Gastrocnemius medialis (tissue), 4 donors: ENCODE results near the gene CCL28. TPM values are rescaled to one million over a fixed set of nuclear protein-coding genes. Genes with fewer than 3 reads are reported as not detected.

Experiments used
- ATAC-seq, 2 donors: fragments of 150-250 bp; one replicate each; pipeline ENCODE4 v1.9.1; 2016
- DNase-seq, 2 donors: peaks; one replicate each; pipeline ENCODE4 v3.0.0-alpha.2; 2019
- H3K27ac ChIP-seq, 4 donors: fragments of 200-600 bp; sonication (generic); 1 replicate in 1 of 4; 2 replicates in 3 of 4; pipeline ENCODE4 v1.5.1; 2016 to 2018; ENCODE audit warnings: mild to moderate bottlenecking in 2 of 4, moderate library complexity in 1 of 4
- H3K27me3 ChIP-seq, 3 donors: fragments of 200-600 bp; sonication (generic) in 2 of 3; 1 replicate in 1 of 3; 2 replicates in 2 of 3; pipeline versions ENCODE4 v1.5.1 to v1.6.0; 2016 to 2019; ENCODE audit warnings: mild to moderate bottlenecking in 1 of 3, moderate library complexity in 1 of 3
- H3K36me3 ChIP-seq, 2 donors: fragments of 200-600 bp; sonication (generic) in 1 of 2; one replicate each; pipeline ENCODE4 v1.5.1; 2017 to 2018
- H3K4me1 ChIP-seq, 2 donors: fragments of 200-600 bp; sonication (generic) in 1 of 2; one replicate each; pipeline ENCODE4 v1.5.1; 2016 to 2017; ENCODE audit warnings: mild to moderate bottlenecking in 2 of 2
- H3K4me3 ChIP-seq, 4 donors: fragments of 200-600 bp; sonication (generic) in 3 of 4; 1 replicate in 1 of 4; 2 replicates in 3 of 4; pipeline ENCODE4 v1.5.1; 2016 to 2019; ENCODE audit warnings: mild to moderate bottlenecking in 2 of 4
- H3K9me3 ChIP-seq, 3 donors: fragments of 200-600 bp; sonication (generic) in 2 of 3; 1 replicate in 1 of 3; 2 replicates in 2 of 3; pipeline ENCODE4 v1.5.1; 2016 to 2019
- CTCF ChIP-seq, 5 experiments: fragments of 450-650 bp in 3 of 5; fragments of 200-600 bp in 2 of 5; sonication (generic) in 2 of 5; IDR thresholded peaks in 4 of 5; conservative IDR thresholded peaks in 1 of 5; 1 replicate in 4 of 5; 2 replicates in 1 of 5; pipeline ENCODE4 v1.5.1; 2016 to 2019; ENCODE audit warnings: antibody characterized with exemption in 5 of 5, mild to moderate bottlenecking in 3 of 5, moderate library complexity in 3 of 5
- POLR2A ChIP-seq, 2 donors: fragments of 450-650 bp; IDR thresholded peaks; one replicate each; pipeline ENCODE4 v1.6.1; 2017; ENCODE audit warnings: antibody characterized with exemption in 2 of 2, mild to moderate bottlenecking in 2 of 2, moderate library complexity in 2 of 2
- in situ Hi-C, 4 donors: fragments of 200-750 bp; cut with MboI; loops; one replicate each; pipeline versions ENCODE4 v1.15.0 to v1.8.0; 2017; ENCODE audit warnings: low sequenced_read_pairs in 4 of 4
- intact Hi-C: fragments of 100-400 bp; cut with DNase I; formaldehyde crosslinking; loops from one replicate; pipeline ENCODE4 v1.15.1; 2023; ENCODE audit warnings: low total_unique reads
- total RNA-seq, 4 donors: library from RNA; depleted of rRNA; stranded (reverse); fragments of >200 nt; gene quantifications; one replicate each; pipeline versions ENCODE4 v1.1.0 to v1.2.3, GENCODE V29; 2016

CCL28 gene
- total RNA-seq, 4 donors from 2014 or later: 0.16 to 0.25 (median 0.19) TPM; not detected in 1

- no peak for TF ChIP-seq POLR2A (IDR thresholded peaks at IDR 0.05)
- no peaks in the 10 kb centered on the region for H3K4me1 ChIP-seq
- intact Hi-C loops: no loop called here
- H3K27me3 ChIP-seq: no peaks in the 10 kb centered on the region
- no peaks in the 10 kb centered on the region for H3K9me3 ChIP-seq
- in situ Hi-C loops: no loop called here
- H3K4me3 ChIP-seq: no peak overlapping the region
- no peaks in the 10 kb centered on the region for H3K36me3 ChIP-seq
- ATAC-seq: no peak
- no peak for DNase-seq
- no peak overlapping the region for H3K27ac ChIP-seq
Observed at GRCh38 chr5:43420241-43420640, 8.1 kb upstream of the CCL28 start.

- intact Hi-C loops (no loop called here), in situ Hi-C loops (no loop called here)
- Histone ChIP-seq H3K36me3 (no peaks in the 10 kb centered on the region), H3K9me3 (no peaks in the 10 kb centered on the region), H3K4me1 (no peaks in the 10 kb centered on the region), H3K27me3 (no peaks in the 10 kb centered on the region), H3K4me3 (no peak overlapping the region), H3K27ac (no peak overlapping the region)
- ATAC-seq (no peak), DNase-seq (no peak)
- TF ChIP-seq CTCF (IDR thresholded peaks at IDR 0.05 in 4 of 5, conservative IDR thresholded peaks at IDR 0.05 in 1 of 5) (no peak), POLR2A (IDR thresholded peaks at IDR 0.05) (no peak)
Observed at GRCh38 chr5:43418561-43418960, 6.4 kb upstream of the CCL28 start.

GRCh38 chr5:43416803-43417394 is 4.7 kb upstream of the CCL28 start:
- H3K9me3 ChIP-seq: no peaks in the 10 kb centered on the region
- intact Hi-C loops: no loop called here

DNA sequence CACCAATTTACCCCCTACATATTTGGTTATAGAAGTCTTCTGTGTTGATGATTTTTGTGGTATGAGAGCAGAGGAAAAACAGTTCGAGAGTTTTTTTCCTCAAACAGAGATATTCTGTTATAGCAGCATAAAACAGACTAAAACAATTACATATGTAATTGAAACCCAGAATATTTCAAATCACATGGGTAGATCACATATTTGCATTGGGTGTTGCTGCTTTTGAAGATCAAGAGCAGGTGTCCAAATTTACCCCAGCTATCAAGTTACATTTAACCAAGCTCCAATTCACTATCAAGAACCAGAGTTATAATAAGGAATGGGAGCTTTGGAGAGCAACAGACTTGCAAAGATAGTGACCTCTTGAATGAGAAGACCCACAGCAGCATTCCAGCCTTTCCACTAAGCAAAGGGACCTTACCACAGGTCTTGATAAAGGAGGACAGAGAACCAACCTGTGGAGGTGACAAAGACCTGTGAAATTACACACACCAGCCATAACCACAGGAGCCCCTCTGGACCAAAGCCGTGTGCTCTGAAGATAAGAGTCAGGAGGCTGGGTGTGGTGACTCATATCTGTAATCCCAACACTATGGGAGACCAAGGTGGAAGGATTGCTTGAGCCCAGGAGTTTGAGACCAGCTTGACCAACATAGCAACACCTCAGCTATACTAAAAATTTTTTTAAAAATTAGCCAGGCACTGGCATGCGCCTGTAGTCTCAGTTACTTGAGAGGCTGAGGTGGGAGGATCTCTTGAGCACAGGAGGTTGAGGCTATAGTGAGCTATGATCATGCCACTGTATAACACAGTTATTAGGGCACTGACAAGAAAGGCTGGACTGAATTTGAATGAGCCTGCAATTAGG is 4.0 kb upstream of the CCL28 start:
- no peaks in the 10 kb centered on the region for H3K27me3 ChIP-seq
- no peak overlapping the region for H3K4me3 ChIP-seq
- H3K4me1 ChIP-seq: no peaks in the 10 kb centered on the region
- in situ Hi-C loops (no loop called here), intact Hi-C loops (no loop called here)
- H3K27ac ChIP-seq: no peak overlapping the region
- DNase-seq (no peak), ATAC-seq (no peak)
- no peaks in the 10 kb centered on the region for H3K36me3 ChIP-seq
- H3K9me3 ChIP-seq: no peaks in the 10 kb centered on the region
- TF ChIP-seq CTCF (IDR thresholded peaks at IDR 0.05 in 4 of 5, conservative IDR thresholded peaks at IDR 0.05 in 1 of 5) (no peak), POLR2A (IDR thresholded peaks at IDR 0.05) (no peak)

More at GRCh38 chr5:43416803-43417394, 4.7 kb upstream of the CCL28 start:
- Histone ChIP-seq H3K36me3 (no peaks in the 10 kb centered on the region), H3K27me3 (no peaks in the 10 kb centered on the region), H3K27ac (no peak overlapping the region), H3K4me3 (no peak overlapping the region), H3K4me1 (no peaks in the 10 kb centered on the region)
- DNase-seq (no peak), ATAC-seq (no peak)
- in situ Hi-C loops: no loop called here
- TF ChIP-seq CTCF (IDR thresholded peaks at IDR 0.05 in 4 of 5, conservative IDR thresholded peaks at IDR 0.05 in 1 of 5) (no peak), POLR2A (IDR thresholded peaks at IDR 0.05) (no peak)

GRCh38 chr5:43413966-43414365 is 1.8 kb upstream of the CCL28 start:
- in situ Hi-C loops: no loop called here
- no peak for DNase-seq
- intact Hi-C loops: no loop called here
- ATAC-seq: no peak
- Histone ChIP-seq H3K27ac (no peak overlapping the region), H3K27me3 (no peaks in the 10 kb centered on the region), H3K9me3 (no peaks in the 10 kb centered on the region), H3K36me3 (no peaks in the 10 kb centered on the region), H3K4me3 (no peak overlapping the region), H3K4me1 (no peaks in the 10 kb centered on the region)
- no peak for TF ChIP-seq POLR2A (IDR thresholded peaks at IDR 0.05)
- TF ChIP-seq CTCF (IDR thresholded peaks at IDR 0.05 in 4 of 5, conservative IDR thresholded peaks at IDR 0.05 in 1 of 5): no peak
